ENCODE data around the gene DMRTB1.
"Not testable (repeated sequence)": the region's sequence is repeated elsewhere in the genome, so short reads cannot be mapped to it uniquely, and the experiment has no call there.

The DMRTB1 gene

DNA sequence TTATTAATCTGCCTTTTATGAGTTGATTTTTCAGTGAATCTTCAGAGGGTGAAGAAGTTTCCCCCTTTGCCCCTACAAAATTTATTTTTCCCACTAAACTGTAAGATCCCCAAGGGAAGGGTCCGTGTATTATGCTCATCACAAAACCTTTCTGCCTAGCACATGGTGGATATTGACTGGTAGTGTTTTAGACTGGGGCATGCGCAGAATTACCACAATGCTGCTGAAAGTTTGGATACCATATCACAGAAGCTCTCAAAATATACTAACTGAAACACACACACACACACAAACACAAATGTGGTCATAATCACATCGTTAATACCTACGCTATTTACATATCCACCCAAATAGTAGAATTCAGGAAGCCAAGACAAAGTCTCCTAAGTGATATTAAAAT is 28.0 kb upstream of the DMRTB1 start:
- H3K18ac ChIP-seq (ENCODE audit: low read length), result no peak overlapping the region
- no peak for DNase-seq
- H2BK12ac ChIP-seq (ENCODE audit: low read length), result no peak overlapping the region
- no peaks in the 10 kb centered on the region for H3K27me3 ChIP-seq (ENCODE audit: insufficient read depth, low read length)
- H4K12ac ChIP-seq (ENCODE audit: low read depth, low read length), result no peak overlapping the region
- H3K36me3 ChIP-seq (ENCODE audit: control insufficient read depth in 1 of 2, insufficient read depth in 2 of 2, low read length in 2 of 2), result no peaks in the 10 kb centered on the region
- H3K79me1 ChIP-seq (ENCODE audit: low read length), result no peaks in the 10 kb centered on the region
- no peak overlapping the region for H3K23ac ChIP-seq (ENCODE audit: low read length)
- no peak overlapping the region for H4K91ac ChIP-seq (ENCODE audit: low read depth, low read length)
- no peak overlapping the region for H3K4me3 ChIP-seq (ENCODE audit: low read depth, low read length)
- WGBS (ENCODE audit: extremely low coverage, insufficient coverage, insufficient read length), result no CpG with 5 or more reads among the region's 4 CpGs
- no peak overlapping the region for H3K14ac ChIP-seq (ENCODE audit: low read length)
- H3K9me3 ChIP-seq (ENCODE audit: insufficient read depth, low read depth, low read length), result peaks cover 4% of the 10 kb centered on the region
- no peak overlapping the region for H2BK5ac ChIP-seq (ENCODE audit: low read depth, low read length, poor library complexity)
- no peak overlapping the region for H2BK120ac ChIP-seq (ENCODE audit: insufficient read depth, low read length, poor library complexity)
- no peak overlapping the region for H3K4ac ChIP-seq (ENCODE audit: low read depth, low read length)
- H4K8ac ChIP-seq (ENCODE audit: low read depth, low read length), result no peak overlapping the region
- H3K79me2 ChIP-seq (ENCODE audit: control insufficient read depth, insufficient read depth, low read length, poor library complexity), result no peaks in the 10 kb centered on the region
- no peak overlapping the region for H2AK5ac ChIP-seq (ENCODE audit: low read length)
- H3K27ac ChIP-seq (ENCODE audit: low read depth, low read length), result no peak overlapping the region
- no peak overlapping the region for H3K4me2 ChIP-seq (ENCODE audit: low read length)
- H2AFZ ChIP-seq (ENCODE audit: insufficient read depth, low read length, poor library complexity), result no peak overlapping the region
- no peak overlapping the region for H3K9ac ChIP-seq (ENCODE audit: low read length)
- no peaks in the 10 kb centered on the region for H3K4me1 ChIP-seq (ENCODE audit: control insufficient read depth in 1 of 2, insufficient read depth in 2 of 2, low read length in 2 of 2)

GRCh38 chr1:53431805-53432565 is 27.2 kb upstream of the DMRTB1 start:
- no peak overlapping the region for H3K23ac ChIP-seq (ENCODE audit: low read length)
- no peak overlapping the region for H4K8ac ChIP-seq (ENCODE audit: low read depth, low read length)
- no peak overlapping the region for H3K4me3 ChIP-seq (ENCODE audit: low read depth, low read length)
- no peak overlapping the region for H2AK5ac ChIP-seq (ENCODE audit: low read length)
- H3K27me3 ChIP-seq (ENCODE audit: insufficient read depth, low read length), result no peaks in the 10 kb centered on the region
- no peak overlapping the region for H3K4me2 ChIP-seq (ENCODE audit: low read length)
- no peak overlapping the region for H2AFZ ChIP-seq (ENCODE audit: insufficient read depth, low read length, poor library complexity)
- no peak overlapping the region for H3K27ac ChIP-seq (ENCODE audit: low read depth, low read length)
- H2BK12ac ChIP-seq (ENCODE audit: low read length), result no peak overlapping the region
- H4K12ac ChIP-seq (ENCODE audit: low read depth, low read length), result no peak overlapping the region
- no peak overlapping the region for H3K14ac ChIP-seq (ENCODE audit: low read length)
- no peak overlapping the region for H3K4ac ChIP-seq (ENCODE audit: low read depth, low read length)
- DNase-seq, result no peak
- H3K18ac ChIP-seq (ENCODE audit: low read length), result no peak overlapping the region
- no peak overlapping the region for H3K9ac ChIP-seq (ENCODE audit: low read length)
- H3K79me1 ChIP-seq (ENCODE audit: low read length), result no peaks in the 10 kb centered on the region
- H3K4me1 ChIP-seq (ENCODE audit: control insufficient read depth in 1 of 2, insufficient read depth in 2 of 2, low read length in 2 of 2), result no peaks in the 10 kb centered on the region
- WGBS (ENCODE audit: extremely low coverage, insufficient coverage, insufficient read length), result no CpG with 5 or more reads among the region's 5 CpGs
- no peaks in the 10 kb centered on the region for H3K79me2 ChIP-seq (ENCODE audit: control insufficient read depth, insufficient read depth, low read length, poor library complexity)
- no peak overlapping the region for H2BK5ac ChIP-seq (ENCODE audit: low read depth, low read length, poor library complexity)
- no peak overlapping the region for H2BK120ac ChIP-seq (ENCODE audit: insufficient read depth, low read length, poor library complexity)
- H3K9me3 ChIP-seq (ENCODE audit: insufficient read depth, low read depth, low read length), result peaks cover 4% of the 10 kb centered on the region
- H3K36me3 ChIP-seq (ENCODE audit: control insufficient read depth in 1 of 2, insufficient read depth in 2 of 2, low read length in 2 of 2), result no peaks in the 10 kb centered on the region
- no peak overlapping the region for H4K91ac ChIP-seq (ENCODE audit: low read depth, low read length)

DNA sequence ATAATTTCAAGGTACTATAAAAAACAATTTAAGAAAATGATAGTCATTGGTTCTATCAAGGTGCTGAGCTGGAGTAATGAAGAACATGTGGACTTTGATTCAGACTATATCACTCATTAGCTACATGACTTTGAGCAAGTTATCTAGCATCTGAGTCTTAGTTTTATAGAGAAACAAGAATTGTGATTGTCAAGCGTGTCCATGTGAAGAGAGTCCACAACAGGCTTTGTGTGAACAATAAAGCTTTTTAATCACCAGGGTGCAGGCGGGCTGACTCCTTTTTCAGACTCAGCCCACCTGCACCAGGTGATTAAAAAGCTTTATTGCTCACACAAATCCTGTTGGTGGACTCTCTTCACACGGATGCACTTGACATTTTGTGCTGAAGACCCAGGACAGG is 26.6 kb upstream of the DMRTB1 start:
- H3K36me3 ChIP-seq (ENCODE audit: control insufficient read depth in 1 of 2, insufficient read depth in 2 of 2, low read length in 2 of 2), result no peaks in the 10 kb centered on the region
- H2BK120ac ChIP-seq (ENCODE audit: insufficient read depth, low read length, poor library complexity), result no peak overlapping the region
- no peak overlapping the region for H3K18ac ChIP-seq (ENCODE audit: low read length)
- no peak overlapping the region for H3K23ac ChIP-seq (ENCODE audit: low read length)
- no peak overlapping the region for H3K4ac ChIP-seq (ENCODE audit: low read depth, low read length)
- no peak overlapping the region for H4K12ac ChIP-seq (ENCODE audit: low read depth, low read length)
- H3K4me3 ChIP-seq (ENCODE audit: low read depth, low read length), result no peak overlapping the region
- H3K4me2 ChIP-seq (ENCODE audit: low read length), result no peak overlapping the region
- H3K9ac ChIP-seq (ENCODE audit: low read length), result no peak overlapping the region
- no peak overlapping the region for H4K8ac ChIP-seq (ENCODE audit: low read depth, low read length)
- no peak overlapping the region for H3K14ac ChIP-seq (ENCODE audit: low read length)
- H3K27me3 ChIP-seq (ENCODE audit: insufficient read depth, low read length), result no peaks in the 10 kb centered on the region
- H3K9me3 ChIP-seq (ENCODE audit: insufficient read depth, low read depth, low read length), result peaks cover 4% of the 10 kb centered on the region
- WGBS (ENCODE audit: extremely low coverage, insufficient coverage, insufficient read length), result no CpG with 5 or more reads among the region's 3 CpGs
- H3K79me2 ChIP-seq (ENCODE audit: control insufficient read depth, insufficient read depth, low read length, poor library complexity), result no peaks in the 10 kb centered on the region
- no peak overlapping the region for H2AK5ac ChIP-seq (ENCODE audit: low read length)
- no peak overlapping the region for H2BK12ac ChIP-seq (ENCODE audit: low read length)
- H3K4me1 ChIP-seq (ENCODE audit: control insufficient read depth in 1 of 2, insufficient read depth in 2 of 2, low read length in 2 of 2), result no peaks in the 10 kb centered on the region
- no peak for DNase-seq
- no peaks in the 10 kb centered on the region for H3K79me1 ChIP-seq (ENCODE audit: low read length)
- H2BK5ac ChIP-seq (ENCODE audit: low read depth, low read length, poor library complexity), result no peak overlapping the region
- no peak overlapping the region for H3K27ac ChIP-seq (ENCODE audit: low read depth, low read length)
- no peak overlapping the region for H4K91ac ChIP-seq (ENCODE audit: low read depth, low read length)
- no peak overlapping the region for H2AFZ ChIP-seq (ENCODE audit: insufficient read depth, low read length, poor library complexity)

GRCh38 chr1:53434405-53435007 is 24.7 kb upstream of the DMRTB1 start:
- not testable (repeated sequence) for H3K36me3 ChIP-seq (ENCODE audit: control insufficient read depth in 1 of 2, insufficient read depth in 2 of 2, low read length in 2 of 2); H3K27me3 ChIP-seq (ENCODE audit: insufficient read depth, low read length); H3K4me1 ChIP-seq (ENCODE audit: control insufficient read depth in 1 of 2, insufficient read depth in 2 of 2, low read length in 2 of 2); H2BK120ac ChIP-seq (ENCODE audit: insufficient read depth, low read length, poor library complexity); H3K18ac ChIP-seq (ENCODE audit: low read length); H2AFZ ChIP-seq (ENCODE audit: insufficient read depth, low read length, poor library complexity); H4K91ac ChIP-seq (ENCODE audit: low read depth, low read length); H3K4me2 ChIP-seq (ENCODE audit: low read length); H2AK5ac ChIP-seq (ENCODE audit: low read length); H2BK5ac ChIP-seq (ENCODE audit: low read depth, low read length, poor library complexity); DNase-seq; H3K79me2 ChIP-seq (ENCODE audit: control insufficient read depth, insufficient read depth, low read length, poor library complexity); H3K4ac ChIP-seq (ENCODE audit: low read depth, low read length); H3K23ac ChIP-seq (ENCODE audit: low read length); H3K14ac ChIP-seq (ENCODE audit: low read length); H3K79me1 ChIP-seq (ENCODE audit: low read length); H3K9ac ChIP-seq (ENCODE audit: low read length); H4K12ac ChIP-seq (ENCODE audit: low read depth, low read length); H2BK12ac ChIP-seq (ENCODE audit: low read length); H4K8ac ChIP-seq (ENCODE audit: low read depth, low read length); H3K27ac ChIP-seq (ENCODE audit: low read depth, low read length); H3K4me3 ChIP-seq (ENCODE audit: low read depth, low read length)
- peaks cover 11% of the 10 kb centered on the region for H3K9me3 ChIP-seq (ENCODE audit: insufficient read depth, low read depth, low read length)
- no CpG with 5 or more reads among the region's 10 CpGs for WGBS (ENCODE audit: extremely low coverage, insufficient coverage, insufficient read length)

All from trophoblast cell (in vitro differentiated cells and primary cell).